Neutrophil (primary cell): ENCODE results near the gene ERC2.

Source experiments
- H3K27ac ChIP-seq: fragments of 200-600 bp; sonication (generic); 2 replicates; pipeline ENCODE4 v1.5.1; 2016; ENCODE audit warnings: mild to moderate bottlenecking, moderate library complexity
- H3K27me3 ChIP-seq: fragments of 200-600 bp; sonication (generic); 2 replicates; pipeline ENCODE4 v1.6.0; 2016; ENCODE audit warnings: mild to moderate bottlenecking
- H3K36me3 ChIP-seq: fragments of 200-600 bp; sonication (generic); 2 replicates; pipeline ENCODE4 v1.5.1; 2017
- H3K4me1 ChIP-seq, 2 experiments: fragments of 200-600 bp in 1 of 2; sonication (generic) in 1 of 2; 1 replicate in 1 of 2; 2 replicates in 1 of 2; pipeline versions ENCODE4 v1.5.1 to v1.6.1; 2013 to 2016; ENCODE audit warnings: low read depth in 1 of 2, low read length in 1 of 2, mild to moderate bottlenecking in 1 of 2, moderate library complexity in 1 of 2; ENCODE audit not compliant: control insufficient read depth in 1 of 2, insufficient read depth in 1 of 2
- H3K4me3 ChIP-seq, 2 experiments: fragments of 200-600 bp in 1 of 2; sonication (generic) in 1 of 2; 1 replicate in 1 of 2; 2 replicates in 1 of 2; pipeline ENCODE4 v1.5.1; 2013 to 2016; ENCODE audit warnings: low read depth in 1 of 2, low read length in 1 of 2, mild to moderate bottlenecking in 1 of 2, moderate library complexity in 1 of 2
- H3K9me3 ChIP-seq: fragments of 200-600 bp; sonication (generic); 2 replicates; pipeline ENCODE4 v1.5.1; 2016
- CTCF ChIP-seq: fragments of 200-600 bp; sonication (generic); IDR thresholded peaks from 2 replicates; pipeline ENCODE4 v1.5.1; 2016; ENCODE audit warnings: antibody characterized with exemption

The ERC2 gene

DNA sequence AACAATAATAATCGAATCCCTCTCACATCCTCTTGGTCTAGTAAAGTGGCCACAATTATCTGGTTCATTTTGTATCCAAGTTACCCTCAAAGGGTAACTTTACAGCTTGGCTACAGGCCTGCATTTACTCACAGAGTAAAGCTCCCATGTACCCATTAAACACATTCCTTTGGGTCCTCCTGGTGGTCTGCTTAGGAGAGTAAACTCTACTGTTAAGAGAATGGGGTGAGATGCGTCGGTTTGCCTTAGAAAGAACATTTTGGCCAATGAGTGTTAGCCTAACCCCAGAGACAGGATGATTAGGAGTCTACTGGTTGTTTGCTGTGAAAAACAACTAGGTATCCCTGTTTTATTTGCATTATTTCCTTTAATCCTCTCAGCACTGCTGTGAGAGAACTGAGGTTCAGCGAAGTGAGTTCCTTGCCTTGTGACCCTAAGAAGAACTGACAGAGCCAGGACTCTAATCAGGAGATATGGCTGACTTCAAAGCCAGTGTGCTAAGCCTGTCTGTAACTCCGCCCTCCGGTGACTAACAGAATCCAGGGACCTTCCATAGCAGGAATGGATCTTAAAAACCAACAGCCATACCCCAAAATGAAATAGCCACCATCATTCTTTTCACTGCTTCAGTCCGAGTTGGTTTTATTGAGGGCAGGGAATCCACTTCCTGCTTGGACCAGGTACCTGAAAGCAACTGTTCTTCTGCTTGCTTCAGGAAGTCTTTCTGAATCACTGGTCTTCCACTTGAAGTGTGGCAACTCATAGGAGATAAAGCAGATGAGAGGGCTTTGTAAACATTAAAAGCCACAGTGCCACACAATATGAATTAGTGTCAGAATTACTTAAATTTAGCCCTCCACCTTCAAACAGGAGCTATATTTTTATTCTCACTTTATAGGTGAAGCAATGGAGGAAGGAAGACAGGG lies 663.8 kb downstream of the ERC2 start:
- no peaks in the 10 kb centered on the region for H3K36me3 ChIP-seq
- no peaks in the 10 kb centered on the region for H3K9me3 ChIP-seq
- no peak for TF ChIP-seq CTCF
- H3K27me3 ChIP-seq: no peaks in the 10 kb centered on the region
- H3K4me1 ChIP-seq: no peaks in the 10 kb centered on the region
- H3K27ac ChIP-seq: no peak overlapping the region
- no peak overlapping the region for H3K4me3 ChIP-seq

DNA sequence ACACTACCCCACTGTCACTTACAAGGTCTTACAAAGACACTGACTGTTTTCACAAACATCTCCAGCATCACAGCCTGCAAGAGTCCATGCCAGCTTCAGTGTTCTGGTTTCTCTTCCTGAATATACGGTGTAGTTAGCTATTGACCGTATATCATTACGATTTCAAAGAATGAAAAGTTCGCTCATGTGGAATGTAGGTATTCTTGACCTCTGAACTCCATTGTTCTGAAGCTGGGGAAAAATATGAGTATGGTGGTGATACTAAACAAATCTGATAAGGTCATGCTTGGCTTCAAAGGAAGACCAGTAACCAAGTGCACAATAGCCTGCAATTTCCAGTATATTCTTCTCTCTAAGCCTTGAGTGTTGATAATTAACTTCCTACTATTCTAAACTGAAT lies 665.5 kb downstream of the ERC2 start:
- Histone ChIP-seq H3K27ac (no peak overlapping the region), H3K36me3 (no peaks in the 10 kb centered on the region), H3K27me3 (no peaks in the 10 kb centered on the region), H3K4me1 (no peaks in the 10 kb centered on the region), H3K9me3 (no peaks in the 10 kb centered on the region), H3K4me3 (no peak overlapping the region)
- no peak for TF ChIP-seq CTCF

- Histone ChIP-seq H3K36me3 (no peaks in the 10 kb centered on the region), H3K4me3 (no peak overlapping the region), H3K27me3 (no peaks in the 10 kb centered on the region), H3K4me1 (no peaks in the 10 kb centered on the region), H3K27ac (no peak overlapping the region), H3K9me3 (no peaks in the 10 kb centered on the region)
- TF ChIP-seq CTCF: no peak
Measured at GRCh38 chr3:55801676-55802075, 666.6 kb downstream of the ERC2 start.

GRCh38 chr3:55801068-55801467 lies 667.2 kb downstream of the ERC2 start:
- no peak for TF ChIP-seq CTCF
- Histone ChIP-seq H3K4me1 (no peaks in the 10 kb centered on the region), H3K27ac (no peak overlapping the region), H3K9me3 (no peaks in the 10 kb centered on the region), H3K27me3 (no peaks in the 10 kb centered on the region), H3K36me3 (no peaks in the 10 kb centered on the region), H3K4me3 (no peak overlapping the region)

DNA sequence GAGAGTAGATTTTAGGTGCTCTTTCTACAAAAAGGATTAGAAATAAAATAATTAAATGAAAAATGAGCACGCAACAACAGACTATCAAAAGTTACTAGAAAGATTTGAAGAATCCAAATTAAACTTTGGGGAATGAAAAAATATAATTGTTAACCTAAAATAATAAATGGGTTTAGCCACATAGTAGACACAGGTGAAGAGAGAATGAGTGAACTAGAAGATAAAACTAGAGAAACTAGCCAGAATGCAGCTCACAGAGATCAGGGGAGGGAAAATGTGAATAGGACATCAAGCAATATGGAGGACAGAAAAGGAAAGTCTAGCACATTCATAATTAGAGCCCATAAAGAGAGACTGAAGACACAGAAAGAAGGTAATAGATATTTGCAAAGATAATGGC lies 670.5 kb downstream of the ERC2 start:
- H3K27me3 ChIP-seq: no peaks in the 10 kb centered on the region
- H3K9me3 ChIP-seq: no peaks in the 10 kb centered on the region
- no peak for TF ChIP-seq CTCF
- no peaks in the 10 kb centered on the region for H3K4me1 ChIP-seq
- no peak overlapping the region for H3K4me3 ChIP-seq
- H3K36me3 ChIP-seq: no peaks in the 10 kb centered on the region
- no peak overlapping the region for H3K27ac ChIP-seq
